Measurements from ENCODE around the gene TBX1.

GRCh38 chr22:19788661-19789225, 28.2 kb downstream of the TBX1 start:
- TF ChIP-seq POLR2A (IDR thresholded peaks at IDR 0.05; ENCODE audit: low read depth) (no peak), CTCF (IDR thresholded peaks at IDR 0.05) (no peak), POLR2AphosphoS5 (IDR thresholded peaks at IDR 0.05) (no peak), EP300 (IDR thresholded peaks at IDR 0.05) (no peak)
